SKM-1 (cell line): ENCODE results near the gene CAMK1D.

Experiments used
- DNase-seq: peaks from one replicate; lab custom pipeline; 2025; ENCODE audit not compliant: unreplicated experiment; lab: John Stamatoyannopoulos, UW

The CAMK1D gene

DNA sequence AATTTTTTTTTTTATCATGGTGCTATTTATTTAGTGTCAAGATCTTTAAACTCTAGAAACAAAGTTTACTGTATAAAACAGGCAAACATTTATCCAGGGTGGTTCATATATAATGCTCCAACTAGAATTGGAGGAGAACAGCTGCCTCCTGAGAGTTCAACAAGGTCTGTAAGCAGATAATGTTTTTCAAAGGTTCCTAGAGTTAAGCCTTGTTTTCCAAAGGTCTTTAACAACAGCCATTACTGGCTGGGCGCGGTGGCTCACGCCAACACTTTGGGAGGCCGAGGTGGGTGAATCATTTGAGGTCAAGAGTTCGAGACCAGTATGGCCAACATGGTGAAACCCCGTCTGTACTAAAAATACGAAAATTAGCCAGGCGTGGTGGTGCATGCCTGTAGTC is 335.4 kb downstream of the CAMK1D start:
- DNase-seq = no peak

DNA sequence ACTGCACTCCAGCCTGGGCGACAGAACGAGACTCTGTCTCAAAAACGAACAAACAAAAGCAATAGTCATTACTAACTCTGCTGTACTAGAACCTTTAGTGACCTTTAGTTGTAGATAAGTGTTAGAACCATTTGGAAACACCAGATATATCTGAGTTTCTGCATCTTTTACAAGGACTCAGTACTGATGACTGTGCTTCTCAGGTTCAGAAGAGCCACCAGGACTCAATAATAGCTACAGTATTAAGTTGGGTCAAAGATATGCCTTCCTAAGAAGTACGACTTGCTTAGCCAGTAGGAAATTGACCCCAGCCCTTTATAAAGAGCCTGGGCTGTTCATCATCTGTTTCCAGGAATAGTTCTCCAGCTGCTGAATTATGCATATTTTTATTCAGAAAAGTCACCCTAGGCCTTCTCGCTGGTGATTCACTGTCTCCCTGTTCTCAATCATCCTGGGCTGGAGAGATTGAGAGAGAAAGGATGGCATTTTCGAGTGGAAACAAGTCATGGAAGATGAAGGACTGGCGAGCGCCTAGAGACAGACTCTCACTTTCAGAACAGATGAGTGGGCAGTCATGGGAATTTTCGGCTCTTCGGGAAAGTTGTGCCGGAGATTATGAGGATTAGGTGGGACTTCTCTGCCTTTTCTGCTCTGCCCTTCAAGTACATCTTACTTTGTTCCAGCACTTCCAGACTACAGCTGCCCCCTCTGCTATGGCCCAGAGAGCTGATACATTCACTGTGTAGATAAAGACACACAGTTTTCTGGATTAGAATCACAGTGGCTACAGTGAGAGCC is 336.1 kb downstream of the CAMK1D start:
- no peak for DNase-seq

DNA sequence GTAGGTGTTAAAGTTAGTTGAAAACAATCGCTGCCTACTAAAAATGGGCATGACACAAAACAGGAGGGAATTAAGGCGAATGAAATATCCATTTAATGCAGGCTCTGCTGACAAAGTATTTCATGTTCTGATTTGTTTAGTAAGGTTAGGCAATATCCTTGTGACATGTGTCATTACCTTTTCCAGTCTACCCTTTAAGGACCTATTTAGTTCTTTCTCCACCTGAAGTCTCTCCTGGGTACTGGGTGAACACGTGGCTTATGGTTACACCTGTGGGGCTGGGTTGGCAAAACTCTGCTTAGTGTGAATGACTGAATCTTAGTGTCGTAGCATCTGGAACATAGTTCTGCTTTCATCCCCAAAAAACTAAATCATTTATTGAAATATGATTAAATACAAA is 338.6 kb downstream of the CAMK1D start:
- no peak for DNase-seq

DNA sequence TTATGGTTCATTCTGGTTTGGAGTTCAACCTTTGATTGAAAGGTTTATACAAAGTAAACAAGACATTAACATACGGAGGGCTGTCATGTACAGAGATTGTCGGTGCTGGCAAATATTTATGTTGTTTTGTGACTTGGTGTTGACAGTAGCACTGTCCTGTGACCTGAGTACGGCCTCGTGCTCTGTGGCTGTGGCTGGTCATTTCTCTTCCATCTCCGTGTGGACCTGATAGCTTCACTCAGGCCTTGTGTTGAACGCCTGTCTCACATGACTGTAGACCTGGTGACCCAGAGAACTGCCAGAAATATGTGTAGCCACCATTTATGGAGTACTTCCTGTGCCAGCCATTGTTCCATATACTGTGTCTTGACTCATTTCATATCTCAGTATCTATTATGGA is 340.5 kb downstream of the CAMK1D start:
- no peak for DNase-seq

DNA sequence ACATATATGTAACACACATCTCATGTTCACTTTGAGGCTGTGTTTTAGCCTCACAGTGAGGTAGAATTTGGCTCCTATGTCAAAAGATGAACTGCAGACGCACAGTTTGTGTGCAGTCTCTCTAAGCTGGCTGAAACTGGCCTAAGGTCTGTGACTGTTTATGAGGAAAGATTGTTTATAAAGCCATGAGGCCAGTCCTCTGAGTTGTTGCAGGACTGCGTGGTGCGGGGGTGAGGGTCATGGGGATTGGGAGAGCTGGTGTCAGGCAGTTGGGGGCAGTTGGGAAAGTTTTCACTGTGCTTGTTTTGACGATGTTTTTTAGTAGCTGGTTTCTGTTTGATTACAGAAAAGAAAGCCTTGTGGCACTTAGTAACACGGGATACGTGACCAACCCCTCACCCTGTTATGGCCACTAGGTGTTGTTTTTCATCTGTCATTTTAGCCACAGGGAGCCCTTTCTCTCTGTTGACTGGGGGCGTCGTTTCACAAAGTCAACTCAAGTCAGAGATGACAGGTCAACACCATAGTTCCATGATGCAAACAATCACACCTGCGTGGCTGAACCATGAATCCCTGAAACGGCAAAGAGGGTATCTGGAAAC is 341.3 kb downstream of the CAMK1D start:
- DNase-seq = no peak

DNA sequence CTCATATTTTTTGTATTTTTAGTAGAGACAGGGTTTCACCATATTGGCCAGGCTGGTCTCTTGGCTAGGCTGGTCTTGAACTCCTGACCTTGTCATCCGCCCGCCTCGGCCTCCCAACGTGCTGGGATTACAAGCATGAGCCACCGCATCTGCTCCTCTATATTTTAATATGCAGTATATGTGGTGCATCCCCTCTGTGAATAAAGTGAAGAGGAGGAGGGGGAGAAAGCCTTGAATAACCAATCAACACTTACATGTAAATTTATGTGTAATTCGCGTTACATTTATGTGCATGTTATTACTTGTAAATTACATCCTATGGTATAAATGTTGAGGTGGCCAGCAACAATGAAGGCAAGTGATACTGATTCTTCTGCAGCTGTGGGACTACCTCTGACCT is 342.2 kb downstream of the CAMK1D start:
- DNase-seq = no peak

DNA sequence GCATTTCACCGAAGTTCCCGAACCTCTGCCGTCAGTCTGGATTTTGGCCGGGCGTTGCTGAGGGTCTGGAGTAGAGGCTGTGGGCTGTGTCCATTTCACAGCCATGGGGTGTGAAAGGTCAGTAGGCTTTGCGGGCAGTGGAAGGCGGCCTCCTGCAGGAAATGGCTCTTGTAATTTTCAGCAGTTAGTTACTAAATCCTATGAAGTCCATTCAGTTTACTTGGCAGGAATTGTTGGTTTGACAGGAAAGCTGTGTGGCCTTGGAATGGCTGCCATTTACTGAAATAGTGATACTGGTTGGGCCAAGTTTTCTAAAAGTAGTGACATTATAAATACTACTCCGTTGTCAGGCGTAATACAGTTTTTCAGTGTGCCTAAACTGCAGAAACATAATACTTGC is 348.4 kb downstream of the CAMK1D start:
- no peak for DNase-seq

DNA sequence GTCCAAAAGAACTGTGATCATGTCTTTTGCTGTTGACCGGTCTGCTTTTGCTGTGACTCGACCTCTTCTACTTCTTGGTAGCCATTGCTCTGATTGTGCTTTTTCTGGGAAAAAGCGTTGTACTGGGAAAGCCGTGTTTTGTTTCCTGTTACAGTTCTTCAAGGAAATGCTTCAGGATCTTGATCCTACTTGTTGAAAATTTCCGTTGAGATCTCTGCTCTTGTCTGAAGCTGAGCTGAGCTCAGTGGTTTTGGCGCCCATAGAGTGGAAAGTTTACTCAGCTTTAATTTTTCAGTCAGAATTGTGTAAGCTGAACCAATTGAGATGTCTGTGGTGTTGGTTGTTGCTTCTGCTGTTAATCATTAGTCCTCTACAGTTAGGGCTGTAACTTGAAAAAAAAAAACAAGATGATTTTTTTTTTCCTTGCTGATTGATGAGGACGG is 349.9 kb downstream of the CAMK1D start:
- no peak for DNase-seq

DNA sequence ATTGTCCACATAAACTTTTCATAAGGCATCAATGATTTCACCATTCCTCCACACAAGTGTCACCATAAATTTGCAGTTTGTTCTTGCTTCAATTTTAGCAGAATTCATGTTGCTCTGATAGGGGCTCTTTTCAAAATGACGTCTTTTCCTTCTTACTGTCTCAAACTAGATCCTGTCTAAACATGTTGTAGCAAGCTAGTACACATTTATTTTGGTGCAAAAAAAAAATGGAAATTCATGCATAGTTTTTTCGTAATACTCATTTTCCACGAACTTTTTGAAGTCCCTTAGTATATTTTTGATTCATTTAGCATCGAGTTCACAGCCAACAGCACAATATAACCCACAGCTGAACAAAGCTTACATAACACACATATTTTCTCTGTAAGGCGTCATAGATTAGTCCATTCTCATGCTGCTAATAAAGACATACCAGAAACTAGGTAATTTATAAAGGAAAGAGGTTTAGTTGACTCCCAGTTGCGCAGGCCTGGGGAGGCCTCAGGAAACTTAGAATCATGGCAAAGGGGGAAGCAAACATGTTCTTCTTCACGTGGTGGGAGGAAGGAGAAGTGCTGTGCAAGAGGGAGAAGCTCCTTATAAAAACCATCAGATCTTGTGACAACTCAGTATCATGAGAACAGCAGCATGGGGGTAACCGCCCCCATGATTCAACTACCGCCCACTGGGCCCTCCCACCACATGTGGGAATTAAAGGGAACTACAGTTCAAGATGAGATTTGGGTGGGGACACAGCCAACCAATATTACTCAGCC is 350.6 kb downstream of the CAMK1D start:
- DNase-seq = no peak

DNA sequence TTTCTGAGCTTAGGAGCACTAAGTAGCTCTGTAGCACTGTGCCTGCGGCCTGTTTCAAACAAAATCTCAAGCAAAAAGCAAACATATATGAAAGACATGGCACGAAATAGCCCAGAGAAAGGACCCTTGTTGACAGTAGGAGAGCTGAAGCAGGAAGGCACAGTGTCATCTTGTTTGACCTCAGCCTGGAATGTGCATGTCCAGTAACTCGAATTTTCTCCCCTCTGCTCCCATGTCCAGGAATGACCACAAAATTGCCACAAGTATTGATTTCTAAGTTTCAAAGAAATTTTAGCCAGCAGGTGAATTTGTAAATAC is 351.2 kb downstream of the CAMK1D start:
- no peak for DNase-seq

DNA sequence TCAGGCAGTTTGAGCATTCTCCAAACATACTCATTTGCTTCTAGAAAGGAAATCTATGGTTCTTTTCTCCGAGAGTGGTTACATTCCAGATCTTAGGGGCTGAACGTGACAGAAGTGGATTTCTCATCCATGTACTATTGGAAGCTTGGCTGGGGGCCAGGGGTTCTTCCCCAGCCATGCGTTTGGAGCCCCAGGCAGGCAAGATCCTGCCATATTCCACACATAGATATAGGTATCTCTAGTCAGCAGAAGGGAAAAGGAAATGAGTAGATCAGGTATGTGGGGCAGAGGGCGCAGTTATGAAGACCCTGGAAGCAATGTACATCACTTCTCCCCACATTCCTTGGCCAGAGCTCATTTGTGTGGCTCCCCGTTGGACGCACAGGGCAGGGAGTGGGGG is 352.3 kb downstream of the CAMK1D start:
- DNase-seq = no peak

DNA sequence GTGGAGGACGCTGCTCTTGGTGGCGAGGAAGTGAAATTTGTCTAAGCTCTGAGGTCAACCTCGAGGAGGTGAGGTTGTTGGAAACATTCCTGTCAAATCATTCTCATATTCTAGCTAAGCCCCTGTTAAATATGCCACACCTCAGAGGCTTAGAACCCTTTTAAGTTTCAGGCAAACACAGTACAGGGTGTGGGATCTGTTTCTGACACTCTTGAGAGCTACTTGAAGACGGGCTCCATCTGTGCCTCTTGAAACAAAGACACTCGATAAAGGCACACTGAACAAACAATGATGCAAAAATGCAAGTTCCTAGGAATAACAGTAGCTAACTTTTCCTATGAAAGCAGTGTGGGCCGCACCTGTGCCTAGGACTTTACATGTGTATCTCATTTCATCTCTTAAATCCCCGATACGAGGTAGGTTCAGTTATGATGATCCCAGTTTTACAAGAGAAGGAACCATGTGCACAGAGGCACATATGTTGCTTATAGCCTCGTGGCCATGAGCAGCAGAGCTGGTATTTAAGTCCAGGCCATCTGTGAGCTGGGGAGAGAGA is 352.9 kb downstream of the CAMK1D start:
- DNase-seq = no peak

DNA sequence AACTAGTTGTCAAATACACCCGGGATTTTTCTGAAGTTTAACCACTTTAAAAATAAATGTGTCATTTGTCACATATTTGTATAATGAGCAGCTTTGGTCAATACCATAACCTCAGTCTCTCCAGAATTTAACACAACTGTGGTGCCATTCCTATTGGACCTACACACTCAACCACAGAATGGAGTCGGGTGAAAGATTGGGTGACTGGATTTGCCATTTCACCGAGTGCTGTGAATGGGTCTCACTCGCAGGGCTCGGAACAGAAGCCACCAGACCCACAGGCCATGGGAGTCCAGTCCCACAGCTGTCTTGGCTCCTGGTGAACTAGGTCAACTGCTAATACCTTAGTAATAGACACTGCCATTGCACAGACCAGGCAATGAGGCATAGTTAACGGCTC is 353.8 kb downstream of the CAMK1D start:
- DNase-seq = no peak

DNA sequence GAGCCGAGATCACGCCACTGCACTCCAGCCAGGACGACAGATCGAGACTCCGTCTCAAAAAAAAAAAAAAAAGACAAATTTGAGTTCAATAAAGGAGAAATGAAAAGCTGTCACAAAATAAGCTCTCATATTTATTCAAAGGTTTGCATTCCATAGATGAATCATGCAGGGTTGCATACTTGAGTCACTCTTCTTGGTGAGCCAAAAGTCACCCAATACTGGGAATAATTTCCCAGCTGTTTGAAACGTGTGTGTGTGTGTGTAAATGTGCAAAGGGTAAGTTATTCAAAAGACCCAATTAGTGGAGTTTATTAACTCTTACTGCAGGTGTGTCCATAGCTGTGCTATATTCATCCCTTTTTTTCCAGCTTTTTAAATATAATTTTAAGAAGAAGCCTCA is 354.5 kb downstream of the CAMK1D start:
- no peak for DNase-seq

DNA sequence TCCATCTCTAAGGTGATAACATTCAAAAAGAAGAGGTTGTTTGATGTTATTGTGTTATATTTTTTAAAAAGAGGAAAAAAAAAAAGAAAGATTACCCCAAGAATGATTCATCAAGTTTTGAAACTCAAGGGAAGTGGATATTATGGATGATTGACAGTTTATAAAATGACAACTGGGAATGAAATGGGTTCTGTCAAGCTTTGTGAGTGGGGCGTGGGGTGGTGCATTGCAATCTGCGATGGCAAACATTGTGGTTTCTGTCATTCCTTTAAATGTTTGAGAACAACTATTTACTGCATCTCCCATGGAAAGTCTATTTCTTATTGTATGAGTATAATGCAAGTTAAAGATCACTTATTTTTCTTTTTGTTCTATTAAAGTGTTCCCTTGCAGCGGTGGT is 355.1 kb downstream of the CAMK1D start:
- DNase-seq = no peak

DNA sequence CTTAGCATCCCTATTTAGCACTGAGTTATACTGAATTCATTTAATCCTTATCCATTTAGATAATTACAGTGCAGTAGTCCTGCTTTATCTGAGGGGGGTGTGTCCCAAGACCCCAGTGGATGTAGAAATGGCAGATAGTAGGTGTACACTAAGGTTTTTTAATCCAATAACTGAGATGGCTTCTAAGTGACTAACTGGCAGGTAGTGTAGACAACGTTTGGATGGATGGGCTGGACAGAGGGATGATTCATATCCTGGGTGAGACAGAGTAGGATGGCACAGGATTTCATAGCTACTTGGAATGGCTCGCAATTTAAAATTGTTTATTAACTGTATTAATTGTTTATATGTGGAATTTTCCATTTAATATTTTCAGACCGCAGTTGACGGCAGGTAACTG is 356.6 kb downstream of the CAMK1D start:
- no peak for DNase-seq

DNA sequence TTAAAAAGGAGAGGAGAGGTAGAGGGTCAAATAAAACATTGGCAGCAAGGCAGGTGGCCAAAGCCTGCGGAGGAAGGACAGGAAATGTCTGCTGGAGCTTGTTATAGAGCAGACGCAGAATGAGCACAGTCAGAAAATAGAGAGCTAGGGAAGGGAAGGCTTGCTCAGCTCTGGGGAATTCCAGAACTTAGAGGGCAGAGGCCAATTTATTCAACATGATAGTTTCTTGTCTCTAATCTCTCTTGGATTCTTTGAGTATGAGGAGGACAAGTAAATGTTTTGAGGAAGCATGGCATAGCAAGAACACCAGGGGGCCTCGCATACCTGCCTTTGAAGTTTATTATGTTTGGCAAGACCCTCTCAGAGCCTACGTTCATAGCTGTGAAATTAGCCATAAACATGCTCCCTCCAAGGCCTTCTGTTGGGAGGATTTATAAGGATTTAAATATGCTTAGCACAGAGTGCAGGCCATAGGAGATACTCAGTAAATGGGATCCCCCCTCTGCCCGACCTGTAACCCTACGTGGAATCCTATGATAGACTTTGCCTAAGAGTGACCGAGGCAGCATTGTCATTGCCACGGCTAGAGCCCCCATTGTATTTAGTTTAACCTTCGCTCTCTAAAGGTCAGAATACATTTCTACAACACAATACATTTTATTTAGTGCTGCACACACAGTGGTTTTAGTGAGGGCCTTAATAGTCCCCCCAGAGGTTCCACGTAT is 358.3 kb downstream of the CAMK1D start:
- DNase-seq = no peak

DNA sequence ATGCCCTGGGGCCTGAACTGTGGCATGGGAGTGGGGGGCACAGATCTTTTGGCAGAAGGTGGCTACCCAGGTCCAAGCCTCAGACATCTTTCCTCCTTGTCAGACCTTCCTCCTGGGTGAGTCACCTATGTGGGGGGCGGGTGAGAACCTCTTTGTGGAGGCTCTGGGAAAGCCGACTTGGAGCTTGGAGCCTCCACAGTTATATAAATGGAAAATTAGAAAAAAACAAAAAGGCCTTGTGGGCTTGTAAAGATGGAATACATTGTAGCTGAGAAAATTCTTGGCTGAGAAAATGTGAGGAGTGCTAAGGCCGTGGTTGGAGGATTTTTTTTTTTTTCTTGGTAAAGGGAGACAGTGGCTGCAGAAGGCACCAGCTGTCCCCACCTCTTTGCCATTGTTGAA is 359.7 kb downstream of the CAMK1D start:
- no peak for DNase-seq

DNA sequence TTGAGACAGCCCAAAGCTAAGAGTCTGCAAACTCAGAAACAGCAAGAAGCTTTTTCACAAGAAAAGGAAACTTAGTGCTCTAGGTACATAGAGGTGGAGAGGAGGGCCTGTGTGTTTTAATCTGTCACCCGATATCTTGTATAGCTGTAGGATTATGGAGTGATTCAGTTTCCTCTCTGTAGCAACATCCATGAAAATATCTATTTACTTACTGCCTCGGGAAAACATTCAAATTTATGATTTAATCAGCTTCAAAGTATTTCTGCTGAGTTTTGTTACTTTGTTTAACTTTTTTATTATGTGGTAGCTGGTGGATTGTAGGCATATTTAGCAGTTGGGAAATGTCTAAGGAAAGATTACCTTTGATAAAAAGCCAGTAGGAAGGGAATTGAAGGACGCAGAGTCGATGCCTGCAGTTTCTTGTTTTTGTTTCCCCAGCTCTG is 360.2 kb downstream of the CAMK1D start:
- no peak for DNase-seq

DNA sequence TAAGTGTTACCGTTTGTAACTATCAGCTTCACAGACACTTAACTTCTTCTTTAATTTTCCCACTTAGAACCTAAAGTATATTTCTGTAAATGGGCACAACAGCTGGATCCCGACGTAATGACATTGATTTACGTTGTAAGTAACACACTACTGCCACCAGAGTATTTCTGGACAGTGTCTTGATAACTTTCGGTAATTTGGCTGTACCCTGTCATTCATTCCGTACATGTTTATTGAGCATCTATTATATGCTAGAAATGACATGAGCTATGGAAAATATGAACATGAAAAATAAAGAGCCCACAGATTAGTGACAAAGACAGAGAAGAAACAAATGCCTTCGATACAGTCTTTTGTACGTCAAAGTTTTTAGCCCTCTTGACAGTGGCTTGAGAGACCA is 360.8 kb downstream of the CAMK1D start:
- DNase-seq = no peak
